C4-2B (cell line): ENCODE measurements around the gene KIDINS220.

Source experiments
- CTCF ChIP-seq: fragments of 450-650 bp; conservative IDR thresholded peaks from 2 replicates; pipeline ENCODE4 v1.5.1; 2017; ENCODE audit warnings: mild to moderate bottlenecking
- ZFX ChIP-seq: fragments of 450-650 bp; IDR thresholded peaks from 2 replicates; pipeline ENCODE4 v1.6.1; 2017

DNA sequence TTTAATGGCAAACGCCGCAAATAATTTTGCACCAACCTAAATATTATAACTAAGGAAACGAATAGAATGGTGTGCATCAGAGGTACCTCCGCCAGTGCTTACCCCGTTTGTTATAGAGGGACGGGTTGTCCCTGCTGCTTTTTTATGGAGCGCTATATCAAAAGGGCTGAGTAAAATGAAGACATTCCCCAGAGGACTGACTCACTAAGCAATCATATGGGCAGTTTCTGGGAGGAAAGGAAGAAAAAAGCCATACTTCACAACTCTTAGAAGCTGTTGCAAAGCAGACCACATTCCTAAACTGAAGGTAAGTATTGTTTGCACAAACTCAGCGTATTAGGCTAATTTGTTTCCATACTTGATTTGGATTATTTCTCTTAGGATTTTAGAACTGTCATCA is 142.7 kb downstream of the KIDINS220 start:
- TF ChIP-seq CTCF, result no peak
- TF ChIP-seq ZFX, result no peak
